Adipose tissue (tissue), 3 donors: ENCODE results near the gene OVAAL. TPM values are rescaled to one million over a fixed set of nuclear protein-coding genes. Genes with fewer than 3 reads are reported as not detected.

Experiments used
- polyA plus RNA-seq, 3 donors: library from polyadenylated mRNA; stranded (reverse); fragments of 200-250 nt; gene quantifications; one replicate each; pipeline ENCODE4 v1.2.3, GENCODE V29; 2013
- donor health status: healthy with polysubstance abuse.
- donor health status: Bipolar disorder and iron deficiency.
- donor health status: healthy.

Gene OVAAL
- polyA plus RNA-seq, 3 donors = not detected

Other genes with a start within 250 kb of the OVAAL start
- gene ACBD6, start 56.4 kb upstream of the OVAAL start, polyA plus RNA-seq = 10 to 100 TPM; 17.9 to 27.4 (median 23.4) TPM
- 1 to 10 TPM; 3.6 to 5.4 (median 5.1) TPM for gene XPR1, start 73.1 kb downstream of the OVAAL start, polyA plus RNA-seq